ENCODE data around the gene ANKRD29. TPM values are rescaled to one million over a fixed set of nuclear protein-coding genes. Genes with fewer than 3 reads are reported as not detected.
"Not testable (repeated sequence)": the region's sequence is repeated elsewhere in the genome, so short reads cannot be mapped to it uniquely, and the experiment has no call there.

ANKRD29 gene
- total and polyA plus RNA-seq, 10 of the 15 experiments (the other 5 are each of a cell fraction or from before 2014, with no cell fraction given): 0.53 to 9.2 (median 1.6) TPM

DNA sequence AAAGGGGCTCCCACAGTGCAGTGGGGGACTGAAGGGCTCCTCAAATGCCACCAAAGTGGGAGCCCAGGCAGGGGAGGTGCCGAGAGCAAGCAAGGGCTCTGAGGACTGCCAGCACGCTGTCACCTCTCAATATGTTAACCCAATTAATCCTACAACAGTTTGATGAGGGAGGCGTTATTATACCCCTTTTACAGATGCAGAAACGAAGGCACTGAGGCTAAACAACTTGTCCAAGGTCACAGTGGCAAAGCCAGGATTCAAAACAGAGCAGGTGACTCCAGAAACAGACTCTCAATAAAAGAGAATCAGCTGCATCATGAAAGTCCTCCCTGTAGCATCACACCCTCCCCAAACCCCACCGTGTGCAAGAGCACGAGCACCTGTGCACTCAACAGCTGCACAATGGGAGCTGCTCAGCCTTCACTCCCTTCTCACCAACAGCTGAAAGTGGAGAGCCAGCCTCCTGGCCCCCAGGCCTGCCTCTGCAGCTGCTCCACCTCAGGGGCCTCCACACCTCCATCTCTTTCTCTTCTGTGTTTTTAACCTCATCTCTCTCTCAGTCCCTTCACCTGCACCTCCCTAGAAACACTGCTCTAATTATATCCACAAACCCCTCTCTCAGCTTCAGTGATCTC lies 84.5 kb downstream of the ANKRD29 start:
- H4K20me1 ChIP-seq (ENCODE audit: control insufficient read depth, insufficient read depth): no peaks in the 10 kb centered on the region
- no peak overlapping the region; the same call in 1 of the 2 replicates for H3K27ac ChIP-seq (ENCODE audit: control insufficient read depth, insufficient read depth)
- SMC1A ChIA-PET (ENCODE audit: uncharacterized antibody, unreplicated experiment): no interaction called here
- no peak overlapping the region for H3K9ac ChIP-seq (ENCODE audit: control insufficient read depth, insufficient read depth, low read length)
- POLR2A ChIA-PET: no interaction called here
- H3K79me2 ChIP-seq (ENCODE audit: control insufficient read depth, insufficient read depth, low read length): peaks cover 19% of the 10 kb centered on the region
- BruUV-seq (replicated peaks): no TSS peak
- CTCF ChIA-PET: interaction anchor here (1.2 kb wide), 1 partner anchor 40 kb away, joined by 3 read pairs; no protein-coding TSS in a partner anchor
- RAD21 ChIA-PET (ENCODE audit: unreplicated experiment): no interaction called here
- H3K4me2 ChIP-seq (ENCODE audit: control insufficient read depth, insufficient read depth): peak overlapping the region; percentile 25; the same call in 1 of the 2 replicates
- in situ Hi-C loops (cut with MboI) (no loop called here), intact Hi-C loops (cut with micrococcal nuclease; ENCODE audit: unreplicated experiment) (no loop called here)
- no peak overlapping the region for H3K4me3 ChIP-seq
- 75% methylated on average over 6 of the region's 6 CpGs for WGBS (ENCODE audit: insufficient coverage, insufficient replicate concordance, low lambda C conversion rate, missing lambda C conversion rate)
- H3K9me3 ChIP-seq (replicated peaks; ENCODE audit: control insufficient read depth, insufficient read depth, low read length): no peaks in the 10 kb centered on the region
- H3K4me1 ChIP-seq (ENCODE audit: control insufficient read depth, insufficient read depth, low read length): peaks cover 27% of the 10 kb centered on the region
- no peak for DNase-seq (ENCODE audit: low read depth, low spot score)
- H3K36me3 ChIP-seq (ENCODE audit: control insufficient read depth in 2 of 2, insufficient read depth in 2 of 2, low read length in 1 of 2): peaks cover 0 to 7% of the 10 kb centered on the region in 2 experiments; a peak in 3 of 4 replicates
- no peaks in the 10 kb centered on the region for H3K27me3 ChIP-seq (replicated peaks in 1 of 2; ENCODE audit: control insufficient read depth in 2 of 2, insufficient read depth in 2 of 2, low read length in 1 of 2)
- no peak for FAIRE-seq
- no peak overlapping the region for H2AFZ ChIP-seq (ENCODE audit: control insufficient read depth, low read depth, low read length)
- TF ChIP-seq, protein P1, sequence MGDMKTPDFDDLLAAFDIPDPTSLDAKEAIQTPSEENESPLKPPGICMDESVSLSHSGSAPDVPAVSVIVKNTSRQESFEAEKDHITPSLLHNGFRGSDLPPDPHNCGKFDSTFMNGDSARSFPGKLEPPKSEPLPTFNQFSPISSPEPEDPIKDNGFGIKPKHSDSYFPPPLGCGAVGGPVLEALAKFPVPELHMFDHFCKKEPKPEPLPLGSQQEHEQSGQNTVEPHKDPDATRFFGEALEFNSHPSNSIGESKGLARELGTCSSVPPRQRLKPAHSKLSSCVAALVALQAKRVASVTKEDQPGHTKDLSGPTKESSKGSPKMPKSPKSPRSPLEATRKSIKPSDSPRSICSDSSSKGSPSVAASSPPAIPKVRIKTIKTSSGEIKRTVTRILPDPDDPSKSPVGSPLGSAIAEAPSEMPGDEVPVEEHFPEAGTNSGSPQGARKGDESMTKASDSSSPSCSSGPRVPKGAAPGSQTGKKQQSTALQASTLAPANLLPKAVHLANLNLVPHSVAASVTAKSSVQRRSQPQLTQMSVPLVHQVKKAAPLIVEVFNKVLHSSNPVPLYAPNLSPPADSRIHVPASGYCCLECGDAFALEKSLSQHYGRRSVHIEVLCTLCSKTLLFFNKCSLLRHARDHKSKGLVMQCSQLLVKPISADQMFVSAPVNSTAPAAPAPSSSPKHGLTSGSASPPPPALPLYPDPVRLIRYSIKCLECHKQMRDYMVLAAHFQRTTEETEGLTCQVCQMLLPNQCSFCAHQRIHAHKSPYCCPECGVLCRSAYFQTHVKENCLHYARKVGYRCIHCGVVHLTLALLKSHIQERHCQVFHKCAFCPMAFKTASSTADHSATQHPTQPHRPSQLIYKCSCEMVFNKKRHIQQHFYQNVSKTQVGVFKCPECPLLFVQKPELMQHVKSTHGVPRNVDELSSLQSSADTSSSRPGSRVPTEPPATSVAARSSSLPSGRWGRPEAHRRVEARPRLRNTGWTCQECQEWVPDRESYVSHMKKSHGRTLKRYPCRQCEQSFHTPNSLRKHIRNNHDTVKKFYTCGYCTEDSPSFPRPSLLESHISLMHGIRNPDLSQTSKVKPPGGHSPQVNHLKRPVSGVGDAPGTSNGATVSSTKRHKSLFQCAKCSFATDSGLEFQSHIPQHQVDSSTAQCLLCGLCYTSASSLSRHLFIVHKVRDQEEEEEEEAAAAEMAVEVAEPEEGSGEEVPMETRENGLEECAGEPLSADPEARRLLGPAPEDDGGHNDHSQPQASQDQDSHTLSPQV (IDR thresholded peaks at IDR 0.05): no peak
- 0 out of 2 replicates have a peak, but pooled peaks have one; percentile 52 for TF ChIP-seq TCF12 (IDR thresholded peaks at IDR 0.05; ENCODE audit: low read depth, low read length)
- ATAC-seq: peak; percentile 30

DNA sequence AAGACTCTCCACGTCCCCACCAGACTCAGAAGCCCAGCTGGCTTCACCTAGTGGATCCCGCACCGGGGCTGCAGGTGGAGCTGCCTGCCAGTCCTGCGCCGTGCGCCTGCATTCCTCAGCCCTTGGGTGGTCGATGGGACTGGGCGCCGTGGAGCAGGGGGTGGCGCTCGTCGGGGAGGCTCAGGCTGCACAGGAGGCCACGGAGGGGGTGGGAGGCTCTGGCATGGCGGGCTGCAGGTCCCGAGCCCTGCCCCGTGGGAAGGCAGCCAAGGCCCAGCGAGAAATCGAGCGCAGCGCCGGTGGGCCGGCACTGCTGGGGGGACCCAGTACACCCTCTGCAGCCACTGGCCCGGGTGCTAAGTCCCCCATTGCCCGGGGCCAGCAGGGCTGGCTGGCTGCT lies 85.2 kb downstream of the ANKRD29 start:
- peaks cover 14% of the 10 kb centered on the region for H3K79me2 ChIP-seq (ENCODE audit: control insufficient read depth, insufficient read depth, low read length)
- SMC1A ChIA-PET (ENCODE audit: uncharacterized antibody, unreplicated experiment); H3K4me2 ChIP-seq (ENCODE audit: control insufficient read depth, insufficient read depth); H2AFZ ChIP-seq (ENCODE audit: control insufficient read depth, low read depth, low read length); intact Hi-C loops (cut with micrococcal nuclease; ENCODE audit: unreplicated experiment); H3K27ac ChIP-seq (ENCODE audit: control insufficient read depth, insufficient read depth); H4K20me1 ChIP-seq (ENCODE audit: control insufficient read depth, insufficient read depth); BruUV-seq (replicated peaks); FAIRE-seq; H3K36me3 ChIP-seq (ENCODE audit: control insufficient read depth in 2 of 2, insufficient read depth in 2 of 2, low read length in 1 of 2); ATAC-seq; CTCF ChIA-PET; in situ Hi-C loops (cut with MboI); DNase-seq (ENCODE audit: low read depth, low spot score); H3K4me3 ChIP-seq; POLR2A ChIA-PET; H3K27me3 ChIP-seq (replicated peaks in 1 of 2; ENCODE audit: control insufficient read depth in 2 of 2, insufficient read depth in 2 of 2, low read length in 1 of 2); H3K9ac ChIP-seq (ENCODE audit: control insufficient read depth, insufficient read depth, low read length); H3K9me3 ChIP-seq (replicated peaks; ENCODE audit: control insufficient read depth, insufficient read depth, low read length); RAD21 ChIA-PET (ENCODE audit: unreplicated experiment): not testable (repeated sequence)
- peaks cover 27% of the 10 kb centered on the region for H3K4me1 ChIP-seq (ENCODE audit: control insufficient read depth, insufficient read depth, low read length)
- whole genome bisulfite sequencing (ENCODE audit: insufficient coverage, insufficient replicate concordance, low lambda C conversion rate, missing lambda C conversion rate): 94% methylated on average over 13 of the region's 24 CpGs
